Umbilical cord (tissue), 2 donors: ENCODE data around the gene SLC43A2. TPM values are rescaled to one million over a fixed set of nuclear protein-coding genes. Genes with fewer than 3 reads are reported as not detected.
A peak's percentile ranks its signal among the peaks of the same experiment; 100 is the strongest.
"Not testable (repeated sequence)": the region's sequence is repeated elsewhere in the genome, so short reads cannot be mapped to it uniquely, and the experiment has no call there.

ENCODE experiments used
- DNase-seq: peaks from one replicate; pipeline ENCODE4 v3.0.0-alpha.2; 2015; ENCODE audit warnings: low spot score
- total RNA-seq: library from RNA; depleted of rRNA; stranded (reverse); fragments of >200 nt; gene quantifications from one replicate; pipeline ENCODE4 v1.2.3, GENCODE V29; 2014; ENCODE audit warnings: low replicate concordance; ENCODE audit not compliant: insufficient read depth

SLC43A2 gene
- total RNA-seq, 1 donor from 2014 or later = 11.6 TPM

DNA sequence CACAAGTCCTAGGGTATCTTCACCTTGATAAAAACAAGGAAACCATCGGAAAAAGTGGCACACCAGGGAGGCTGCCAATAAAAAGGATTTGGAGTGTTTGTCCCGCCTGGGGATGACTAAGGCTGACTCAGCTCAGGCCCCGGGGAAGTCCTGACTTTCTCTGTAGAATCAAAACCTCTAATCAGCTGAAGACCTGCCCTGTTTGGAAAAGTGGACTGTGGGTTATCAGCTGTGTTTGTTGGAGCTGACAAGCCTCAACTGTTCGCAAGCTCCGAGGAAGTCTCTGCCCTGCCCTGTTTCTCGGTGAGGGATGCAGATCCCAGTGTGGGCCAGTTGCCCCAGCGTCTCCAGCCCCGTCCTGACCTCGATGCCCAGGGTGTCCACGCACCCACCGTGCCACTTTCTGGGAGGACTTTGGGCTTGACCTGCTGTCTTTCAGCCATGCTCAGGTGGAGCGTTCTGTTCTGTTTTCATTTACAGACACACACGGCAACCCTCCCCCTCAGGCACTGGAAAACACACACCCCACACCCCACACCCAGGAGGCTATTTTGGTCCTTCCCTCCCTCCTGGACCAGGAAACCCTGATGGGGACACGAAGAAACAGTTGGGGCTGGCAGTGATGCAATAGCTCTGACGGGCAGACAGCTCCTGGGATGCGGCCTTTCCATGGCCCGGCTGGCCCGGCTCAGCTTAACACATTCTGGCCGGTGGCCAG is 38.4 kb downstream of the SLC43A2 start:
- DNase-seq = peak; percentile 96

DNA sequence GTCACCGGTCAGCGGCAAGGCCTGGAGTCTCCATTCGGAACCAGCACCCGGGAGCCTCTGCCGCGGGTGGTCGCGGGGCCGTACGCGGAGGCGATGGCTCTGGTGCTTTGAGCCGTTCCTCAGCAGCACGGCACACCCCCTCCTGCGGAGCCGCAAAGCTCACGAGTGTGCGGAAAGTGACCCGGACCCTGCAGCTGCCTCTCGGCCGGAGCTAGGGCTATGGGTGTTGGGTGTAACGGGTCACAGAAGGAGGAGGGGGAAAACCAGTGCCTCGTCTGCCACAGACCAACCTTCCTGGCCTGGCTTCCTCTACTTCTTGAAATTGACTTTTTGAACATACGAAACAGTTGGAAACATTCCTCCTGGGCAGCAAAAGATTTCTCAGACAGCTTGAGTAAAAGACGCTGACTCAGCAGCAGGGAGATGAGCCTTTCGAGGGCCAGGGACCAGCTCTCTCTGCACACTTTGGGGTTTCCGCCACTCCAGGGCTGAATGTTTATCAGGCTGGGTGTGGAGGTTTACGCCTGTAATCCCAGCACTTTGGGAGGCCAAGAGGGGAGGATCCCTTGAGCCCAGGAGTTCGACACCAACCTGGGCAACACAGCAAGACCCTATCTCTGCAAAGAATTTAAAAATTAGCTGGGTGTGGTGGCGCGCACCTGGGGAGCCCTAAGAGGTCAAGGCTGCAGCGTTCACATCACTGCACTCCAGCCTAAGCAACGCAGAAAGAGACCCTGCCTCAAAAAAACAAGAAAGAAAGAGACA is 39.6 kb downstream of the SLC43A2 start:
- DNase-seq = peak; percentile 72

DNA sequence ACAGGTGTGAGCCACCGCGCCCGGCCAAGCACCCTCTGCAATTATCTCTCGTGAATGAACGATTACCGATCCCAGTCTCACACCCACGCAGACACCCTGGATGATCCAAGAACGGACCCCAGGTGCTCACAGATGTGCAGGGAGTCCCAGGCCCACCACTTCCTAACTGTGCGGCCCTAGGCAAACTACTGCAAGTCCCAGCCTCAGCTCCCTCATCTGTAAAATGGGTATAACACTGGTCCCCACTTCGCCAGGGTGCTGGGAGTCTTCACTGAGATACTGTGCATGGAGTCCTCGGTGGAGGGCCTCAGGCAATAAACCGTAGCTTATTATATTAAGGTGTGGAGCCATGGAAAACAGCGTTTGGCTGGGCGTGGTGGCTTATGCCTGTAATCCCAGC is 44.5 kb downstream of the SLC43A2 start:
- no peak for DNase-seq

DNA sequence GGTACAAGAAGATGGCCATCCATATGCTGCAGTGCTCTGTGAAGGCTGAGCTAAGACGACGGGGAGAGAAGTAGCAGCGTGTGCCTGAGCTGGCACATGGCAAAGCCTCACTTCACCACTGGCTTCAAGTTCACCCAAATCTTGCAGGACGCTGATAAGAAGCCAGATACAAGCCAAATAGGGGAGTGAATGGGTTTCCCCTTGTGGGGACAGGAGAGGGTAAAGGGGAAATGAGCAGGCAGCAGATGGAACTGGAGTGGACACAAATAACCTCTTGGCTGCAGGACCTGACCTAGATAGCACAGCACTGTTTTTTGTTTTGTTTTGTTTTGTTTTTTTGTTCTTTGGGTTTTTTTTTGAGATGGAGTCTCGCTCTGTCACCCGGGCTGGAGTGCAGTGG is 45.1 kb downstream of the SLC43A2 start:
- DNase-seq = no peak

DNA sequence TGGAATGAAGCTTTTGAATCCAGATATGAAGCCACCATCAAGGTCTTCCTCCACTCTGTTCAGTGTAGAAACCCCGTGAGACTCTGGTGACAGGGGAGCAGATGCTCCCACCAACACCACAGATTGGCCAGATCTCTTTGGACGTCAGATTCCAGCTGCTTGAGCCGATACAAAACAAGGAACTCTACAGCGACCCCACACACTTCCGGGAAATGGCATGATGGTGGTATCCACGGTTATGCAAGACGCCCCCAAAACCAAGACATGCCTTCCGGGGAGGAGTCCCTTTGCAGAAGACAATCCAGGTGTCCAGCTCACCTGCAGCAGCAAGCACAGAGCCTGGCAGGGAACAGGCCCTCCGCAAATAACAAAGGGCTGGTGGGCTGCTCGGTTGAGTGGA is 46.3 kb downstream of the SLC43A2 start:
- no peak for DNase-seq

DNA sequence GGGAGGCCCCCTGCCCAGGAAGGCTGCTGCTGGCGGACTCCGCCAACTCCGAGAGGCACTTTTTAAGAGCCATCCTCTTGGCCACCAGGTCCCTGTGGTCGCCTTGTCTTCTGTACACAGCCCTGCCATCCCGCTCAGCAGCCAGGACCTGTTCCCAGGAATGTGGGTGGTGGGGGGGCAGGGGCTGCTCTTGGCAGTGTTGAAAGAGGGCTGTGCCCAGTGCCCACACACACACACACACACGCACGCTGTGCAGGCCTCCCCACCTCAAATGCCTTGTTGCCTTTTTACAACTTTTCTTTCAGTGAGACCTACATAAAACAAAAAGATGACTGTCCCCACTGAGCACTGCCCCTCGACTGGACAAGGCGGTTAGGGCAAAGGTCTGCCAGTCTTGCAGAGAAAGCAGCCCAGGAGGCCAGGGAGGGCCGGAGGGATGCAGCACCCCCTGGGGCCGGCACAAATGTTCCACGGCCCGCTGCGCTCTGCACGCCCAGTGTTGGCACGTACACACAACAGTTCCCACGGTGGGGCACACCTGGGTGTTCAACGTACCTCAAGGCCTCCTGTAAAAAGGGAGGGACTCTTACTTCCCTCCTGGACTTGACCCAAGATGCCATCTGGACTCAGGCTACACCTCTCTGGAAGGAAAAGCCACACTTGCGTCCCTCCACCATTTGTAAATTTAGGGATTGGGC is 47.5 kb downstream of the SLC43A2 start:
- DNase-seq = no peak

DNA sequence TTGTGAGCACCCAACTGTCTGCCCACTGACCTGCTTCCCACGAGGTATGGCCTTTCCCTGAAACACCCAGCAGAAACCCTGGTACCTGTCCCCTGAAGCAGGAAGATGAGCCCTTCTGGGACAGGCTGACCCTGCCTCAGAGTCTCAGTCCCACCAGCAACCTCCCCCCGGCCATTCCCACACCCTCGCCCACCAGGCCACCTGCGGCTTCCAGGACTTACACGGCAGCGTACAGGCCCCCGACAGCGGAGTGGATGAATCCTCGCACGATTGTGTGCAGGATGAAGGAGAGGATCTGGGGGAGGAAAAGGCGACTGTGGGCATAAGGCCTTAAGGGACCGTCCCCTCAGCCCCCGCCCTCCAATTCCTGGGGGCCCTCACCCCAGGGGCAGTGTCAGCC is 50.6 kb downstream of the SLC43A2 start:
- DNase-seq = no peak

DNA sequence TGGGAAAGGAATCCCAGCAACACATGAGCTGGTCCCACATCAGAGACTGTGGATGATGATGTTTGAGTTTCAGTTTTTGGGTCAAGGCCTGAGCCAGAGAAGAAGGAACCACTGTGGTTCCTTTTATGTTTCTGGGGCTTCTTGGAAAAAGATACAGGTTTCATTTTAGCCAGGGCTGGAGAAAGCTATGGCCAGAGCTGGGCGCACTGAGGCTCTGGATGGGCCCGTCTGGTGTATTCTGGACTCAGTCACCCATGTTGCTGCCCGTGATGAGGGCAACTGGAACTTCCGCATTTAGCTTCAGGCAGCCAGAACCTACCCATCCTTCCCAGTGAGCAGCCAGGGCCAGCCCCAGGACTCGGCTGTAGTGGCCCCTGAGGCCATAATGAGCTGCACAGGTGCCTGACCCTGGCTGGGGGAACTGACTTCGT is 51.0 kb downstream of the SLC43A2 start:
- no peak for DNase-seq

DNA sequence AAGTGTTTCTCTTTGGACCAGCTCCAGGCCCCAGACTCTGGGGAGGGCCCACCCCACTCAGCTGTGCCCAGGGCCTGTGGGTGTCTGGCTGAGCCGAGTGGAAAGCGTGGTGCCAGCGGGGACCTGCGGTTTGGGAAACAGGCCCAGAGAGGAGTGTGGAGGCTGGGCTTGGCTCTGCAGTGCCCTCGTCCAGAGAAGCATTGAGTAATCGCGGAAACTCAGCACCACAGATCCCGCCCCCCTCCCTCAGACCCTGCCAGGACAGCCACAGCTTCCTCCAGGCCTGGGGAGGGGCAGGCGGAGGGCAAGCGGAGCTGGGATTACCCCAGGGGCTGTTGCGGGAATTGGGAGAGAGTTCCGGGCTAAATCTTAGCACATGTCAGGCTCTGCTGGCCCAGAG is 51.5 kb downstream of the SLC43A2 start:
- DNase-seq = peak; percentile 92

DNA sequence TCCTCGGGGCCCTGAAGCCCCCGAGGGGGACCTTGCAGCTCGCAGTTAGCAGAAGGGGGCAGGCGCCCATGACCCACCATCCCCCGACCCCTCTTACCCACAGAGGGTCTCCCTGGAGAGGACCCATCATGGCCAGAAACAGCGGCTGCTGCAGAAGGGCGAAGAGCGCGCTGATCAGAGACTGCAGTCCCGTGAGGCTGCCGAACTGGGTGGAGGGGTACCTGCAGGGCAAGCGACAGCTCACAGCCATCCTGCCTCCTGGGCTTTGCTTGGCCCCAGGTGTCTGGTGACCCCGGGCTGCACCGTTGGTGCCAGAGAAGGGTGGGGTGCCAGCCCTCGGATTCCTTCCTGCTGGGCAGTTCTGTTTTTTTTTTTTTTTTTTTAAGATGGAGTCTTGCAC is 52.1 kb downstream of the SLC43A2 start:
- DNase-seq = no peak

DNA sequence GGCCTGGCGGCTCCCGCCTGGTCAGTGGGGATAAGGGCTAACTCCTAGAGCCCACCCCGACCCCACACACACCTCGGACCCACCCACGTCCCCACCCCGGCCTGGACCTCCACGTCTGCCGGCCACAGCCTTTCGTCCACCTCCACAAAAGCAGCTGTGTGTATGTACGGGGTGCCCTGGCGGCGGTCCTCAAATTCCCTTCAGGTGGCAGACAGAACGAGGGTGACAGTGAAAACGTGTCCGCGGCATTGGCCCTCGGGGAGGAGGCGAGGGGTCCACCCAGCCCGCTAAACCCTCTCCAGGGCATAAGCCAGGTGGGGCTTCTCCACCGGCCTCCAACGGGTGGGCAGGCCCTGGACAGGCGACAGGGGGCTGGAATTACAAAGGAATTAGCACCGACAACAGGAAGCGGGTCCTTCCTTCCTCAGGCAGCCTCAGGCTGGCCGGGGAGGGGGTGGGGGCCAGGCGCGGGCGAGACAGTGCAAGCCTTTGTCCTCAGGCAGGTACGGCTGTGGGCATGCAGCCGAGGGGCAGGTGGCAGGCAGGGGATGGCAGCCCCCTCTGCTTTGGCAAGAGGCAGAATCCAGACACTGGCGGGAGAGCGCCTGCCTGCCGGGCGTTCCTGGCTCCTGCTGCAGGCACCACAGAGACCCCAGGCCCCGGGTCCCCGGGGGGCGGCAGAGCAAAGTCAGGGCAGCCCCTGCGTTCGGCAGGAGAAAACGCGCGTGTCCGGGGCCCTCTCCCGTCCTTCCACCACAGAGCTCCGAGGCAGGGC is 53.8 kb downstream of the SLC43A2 start:
- no peak for DNase-seq

DNA sequence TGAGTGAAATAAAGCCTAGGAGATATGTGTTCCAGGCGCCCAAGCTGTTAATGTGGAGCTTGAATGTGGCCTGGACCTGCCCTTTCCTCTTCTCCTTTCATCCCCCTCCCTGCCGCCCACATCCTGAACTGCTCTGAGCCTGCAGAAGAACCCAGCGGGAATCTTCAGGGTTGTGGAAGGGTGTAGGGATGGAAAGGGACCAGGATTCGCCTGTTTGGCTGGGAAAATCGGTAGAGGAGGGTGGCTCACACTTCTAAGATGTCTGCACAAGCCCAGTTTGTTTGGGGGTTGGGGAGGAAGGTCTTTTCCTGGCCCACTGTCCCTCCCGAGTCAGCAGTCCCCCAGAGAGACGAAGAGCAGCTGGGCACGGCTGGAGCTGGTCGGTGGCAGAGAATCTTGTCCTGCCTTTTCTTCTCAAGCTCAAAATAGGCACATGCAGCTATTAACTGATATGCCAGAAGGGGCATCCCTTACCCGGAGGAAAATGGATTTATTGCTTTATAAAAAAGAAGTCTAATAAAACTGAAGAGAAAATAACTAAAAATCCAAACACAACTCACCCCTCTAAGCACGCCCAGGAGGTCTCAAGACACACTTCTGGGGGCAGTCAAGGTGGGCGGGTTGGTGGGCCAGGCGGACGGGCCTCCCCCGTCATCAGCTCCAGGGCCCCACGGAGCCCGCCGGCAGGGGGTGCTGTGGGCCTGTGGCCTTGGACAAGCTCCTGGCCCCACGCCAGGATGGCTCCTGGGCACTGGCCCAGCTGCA is 54.5 kb downstream of the SLC43A2 start:
- peak; percentile 76 for DNase-seq

DNA sequence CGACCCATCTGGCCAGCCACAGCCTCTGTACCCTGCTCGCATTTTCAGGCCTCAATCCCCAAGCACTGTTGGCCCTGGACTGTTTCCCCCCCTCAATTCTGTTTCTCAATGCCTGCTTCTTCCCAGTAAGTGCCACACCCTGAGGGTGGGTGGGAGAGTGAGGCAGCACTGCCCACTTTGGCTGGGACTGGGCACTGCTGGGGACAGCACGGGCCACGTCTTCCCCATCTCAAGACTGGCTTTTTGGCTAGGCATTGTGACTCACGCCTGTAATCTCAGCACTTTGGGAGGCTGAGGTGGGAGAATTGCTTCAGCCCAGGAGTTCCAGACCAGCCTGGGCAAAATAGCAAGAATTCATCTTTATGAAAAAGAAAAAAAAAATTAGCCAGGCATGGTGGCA is 56.0 kb downstream of the SLC43A2 start:
- not testable (repeated sequence) for DNase-seq

DNA sequence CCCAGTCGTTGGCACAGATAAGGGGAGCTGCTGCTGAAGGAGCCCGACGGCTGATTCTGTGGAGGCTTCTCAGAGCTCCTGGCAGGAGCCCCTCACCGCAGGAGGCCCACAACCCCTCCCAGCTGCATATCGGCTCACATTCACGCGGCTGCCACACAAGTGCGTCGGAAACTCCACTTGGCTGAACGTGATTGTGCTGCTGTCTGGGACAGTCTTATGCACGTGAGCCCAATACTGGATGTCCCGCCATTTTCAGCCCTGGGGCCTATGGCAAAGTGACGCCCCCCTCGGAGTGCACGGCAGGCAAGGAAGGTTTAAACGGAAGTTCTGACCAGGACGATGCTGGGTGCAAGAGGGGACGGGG is 57.3 kb downstream of the SLC43A2 start:
- no peak for DNase-seq

DNA sequence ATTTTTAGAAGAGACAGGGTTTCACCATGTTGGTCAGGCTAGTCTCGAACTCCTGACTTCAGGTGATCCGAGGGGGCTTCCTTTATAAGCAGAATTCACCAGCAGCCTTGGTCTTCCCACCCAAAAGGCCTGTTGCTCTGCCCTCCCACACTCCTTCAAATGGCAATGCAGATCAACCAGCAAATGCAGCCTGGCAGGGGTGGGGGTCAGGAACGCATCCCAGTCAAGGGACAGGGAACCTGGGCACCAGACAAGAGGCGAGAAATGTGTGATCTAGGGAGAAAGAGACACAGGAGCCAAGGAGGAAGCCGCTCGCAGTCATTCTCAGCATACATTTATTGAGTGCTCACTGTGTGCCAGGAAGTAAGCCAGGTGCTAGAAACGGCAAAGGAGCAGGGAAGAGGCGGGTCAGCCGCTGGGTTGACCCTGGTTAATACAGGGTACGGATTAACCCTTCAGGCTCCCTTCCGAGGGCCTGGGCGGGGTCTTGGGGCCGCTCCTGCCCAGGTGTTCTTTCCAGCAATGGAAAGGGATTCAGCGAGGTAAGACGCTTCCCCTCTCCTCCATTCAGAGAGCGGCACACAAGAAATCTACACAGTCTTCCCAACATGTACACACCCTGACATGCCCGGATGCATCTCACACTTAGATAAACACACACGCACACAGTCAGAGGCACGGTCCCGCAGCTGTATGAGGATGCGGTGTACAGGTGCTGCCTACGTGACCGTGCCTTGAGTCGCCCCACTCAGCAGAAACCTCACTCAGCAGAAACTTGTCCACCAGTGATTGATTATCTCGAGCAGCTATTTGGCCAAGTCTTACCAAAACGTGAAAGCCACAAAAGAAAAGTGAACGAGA is 59.5 kb downstream of the SLC43A2 start:
- DNase-seq = no peak

DNA sequence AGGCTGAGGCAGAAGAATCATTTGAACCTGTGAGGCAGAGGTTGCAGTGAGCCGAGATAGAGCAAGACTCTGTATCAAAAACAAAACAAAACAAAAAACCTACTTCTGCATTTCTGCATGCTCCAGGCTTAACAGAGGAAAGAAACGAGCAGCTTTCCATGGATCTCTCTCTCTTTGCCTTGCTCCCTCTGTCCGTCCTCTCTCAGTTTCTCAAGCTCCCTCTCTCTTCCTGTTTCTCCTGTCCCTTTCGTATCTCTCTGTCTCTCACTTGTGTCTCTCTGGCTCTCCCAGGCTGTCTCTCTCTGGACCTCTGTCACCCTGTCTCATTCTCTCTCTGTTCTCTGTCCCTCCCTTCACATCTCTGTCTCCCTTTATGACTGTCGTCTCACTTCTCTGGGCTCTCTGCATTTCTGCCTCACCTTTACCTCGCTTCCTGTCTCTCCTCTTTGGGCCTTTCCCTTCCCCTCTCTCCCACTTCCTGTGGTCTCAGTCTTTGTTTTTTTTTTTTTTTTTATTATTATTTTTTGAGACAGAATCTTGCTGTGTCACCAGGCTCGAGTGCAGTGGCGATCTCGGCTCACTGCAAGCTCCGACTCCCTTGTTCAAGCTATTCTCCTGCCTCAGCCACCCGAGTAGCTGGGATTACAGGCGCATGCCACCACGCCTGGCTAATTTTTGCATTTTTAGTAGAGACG is 62.0 kb downstream of the SLC43A2 start:
- no peak for DNase-seq

DNA sequence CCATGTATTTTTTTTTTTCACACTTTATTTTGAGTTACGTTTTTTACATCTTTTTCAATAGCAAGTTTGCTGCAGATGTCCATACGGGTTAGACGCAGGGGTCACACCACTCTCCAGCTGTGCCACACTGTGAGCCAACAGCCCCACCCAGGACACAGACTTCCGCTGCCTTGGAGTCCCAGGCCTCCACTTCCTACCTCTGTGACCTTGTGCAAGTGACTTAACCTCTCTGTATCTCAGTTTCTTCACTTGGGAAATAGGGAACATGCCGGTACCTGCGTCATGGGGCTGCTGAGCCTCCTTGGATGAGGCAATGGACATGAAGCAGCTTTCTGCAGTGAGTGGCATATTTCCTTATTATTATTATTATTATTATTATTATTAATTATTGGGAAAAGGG is 62.8 kb downstream of the SLC43A2 start:
- no peak for DNase-seq

DNA sequence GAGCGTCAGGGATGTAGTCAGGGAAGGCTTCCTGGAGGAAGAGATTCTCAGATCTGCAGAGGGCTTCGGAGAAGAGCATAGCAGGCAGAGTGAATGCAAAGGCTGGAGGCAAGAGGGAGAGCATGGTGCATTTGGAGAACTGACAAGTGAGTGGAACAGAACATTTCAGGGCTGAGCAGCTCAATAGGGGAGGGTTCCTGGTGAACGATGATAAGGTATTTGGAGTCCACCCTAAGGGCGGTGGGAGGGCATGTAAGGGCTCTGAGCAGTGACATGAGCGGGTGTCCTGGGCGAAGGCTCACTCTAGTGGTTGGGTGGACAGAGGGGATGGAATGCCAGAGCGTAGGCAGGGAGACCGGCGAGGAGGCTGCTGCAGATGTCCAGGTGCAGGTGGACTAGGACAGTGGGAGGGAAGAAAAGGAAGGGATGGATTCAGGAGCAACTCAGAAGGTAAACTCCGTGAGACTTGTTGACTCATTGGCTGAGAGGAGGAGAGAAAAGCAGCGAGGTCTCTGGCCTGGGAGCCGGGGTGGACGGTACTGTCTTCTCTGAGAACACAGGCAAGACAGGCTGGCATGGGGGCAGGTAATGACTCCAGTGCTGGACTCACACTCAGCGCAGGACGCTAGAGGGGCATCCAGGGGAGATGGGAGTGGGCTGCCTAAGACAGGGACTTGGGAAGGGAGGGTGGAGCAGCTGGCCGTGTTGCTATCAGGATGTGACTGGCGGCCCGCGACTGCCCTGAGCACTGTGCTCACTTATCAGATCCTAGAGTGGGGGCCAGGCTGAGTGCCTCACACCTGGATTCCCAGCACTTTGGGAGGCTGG is 64.6 kb downstream of the SLC43A2 start:
- DNase-seq = no peak

DNA sequence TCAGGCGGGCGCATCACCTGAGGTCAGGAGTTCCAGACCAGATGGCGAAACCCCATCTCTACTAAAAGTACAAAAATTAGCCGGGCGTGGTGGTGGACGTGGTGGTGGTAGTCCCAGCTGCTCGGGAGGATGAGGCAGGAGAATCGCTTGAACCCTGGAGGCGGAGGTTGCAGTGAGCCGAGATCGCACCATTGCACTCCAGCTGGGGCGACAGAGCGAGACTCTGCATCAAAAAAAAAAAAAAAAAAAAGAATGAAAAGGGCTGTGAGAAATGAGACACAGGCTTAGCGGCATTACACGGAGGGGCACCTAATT is 65.2 kb downstream of the SLC43A2 start:
- DNase-seq = not testable (repeated sequence)
